Left ventricle myocardium inferior (tissue), 1 donor: ENCODE results near the gene DLG2. TPM values are rescaled to one million over a fixed set of nuclear protein-coding genes. Genes with fewer than 3 reads are reported as not detected.
"Not testable (repeated sequence)": the region's sequence is repeated elsewhere in the genome, so short reads cannot be mapped to it uniquely, and the experiment has no call there.

ENCODE experiments used
- DNase-seq: peaks from one replicate; pipeline ENCODE4 v3.0.0-alpha.2; 2020
- H3K27ac ChIP-seq: fragments of 200-600 bp; replicated peaks from 2 replicates; pipeline ENCODE4 v1.8.0; 2021
- H3K27me3 ChIP-seq: fragments of 200-600 bp; 2 replicates; pipeline ENCODE4 v1.8.0; 2021; ENCODE audit warnings: low read depth
- H3K36me3 ChIP-seq: fragments of 200-600 bp; 2 replicates; pipeline ENCODE4 v1.8.0; 2021
- H3K4me1 ChIP-seq: fragments of 200-600 bp; 2 replicates; pipeline ENCODE4 v1.8.0; 2021
- H3K4me3 ChIP-seq: fragments of 200-600 bp; 2 replicates; pipeline ENCODE4 v1.8.0; 2021; ENCODE audit warnings: mild to moderate bottlenecking, moderate library complexity
- H3K9me3 ChIP-seq: fragments of 200-600 bp; replicated peaks from 2 replicates; pipeline ENCODE4 v1.8.0; 2021
- intact Hi-C: fragments of 100-400 bp; cut with micrococcal nuclease; formaldehyde crosslinking; loops from one replicate; pipeline ENCODE4 v1.11.0; 2022
- total RNA-seq: library from RNA; stranded (reverse); fragmentation: NEBNext Ultra II Directional; extraction: Animal tissue kit (Norgen Biotek cat#: 25700); gene quantifications from one replicate; pipeline ENCODE4 v1.2.1, GENCODE V29; 2021
- TF ChIP-seq, protein P1 (sequence below): fragments of 200-600 bp; IDR thresholded peaks from 2 replicates; pipeline ENCODE4 v1.8.0; 2021; ENCODE audit warnings: antibody characterized with exemption, mild to moderate bottlenecking, borderline replicate concordance
- donor health status: DM: no; HTN: yes; CAD: no; lungs with severe emphysema.

The DLG2 gene
- total RNA-seq, 1 donor from 2014 or later, result 6.5 TPM

DNA sequence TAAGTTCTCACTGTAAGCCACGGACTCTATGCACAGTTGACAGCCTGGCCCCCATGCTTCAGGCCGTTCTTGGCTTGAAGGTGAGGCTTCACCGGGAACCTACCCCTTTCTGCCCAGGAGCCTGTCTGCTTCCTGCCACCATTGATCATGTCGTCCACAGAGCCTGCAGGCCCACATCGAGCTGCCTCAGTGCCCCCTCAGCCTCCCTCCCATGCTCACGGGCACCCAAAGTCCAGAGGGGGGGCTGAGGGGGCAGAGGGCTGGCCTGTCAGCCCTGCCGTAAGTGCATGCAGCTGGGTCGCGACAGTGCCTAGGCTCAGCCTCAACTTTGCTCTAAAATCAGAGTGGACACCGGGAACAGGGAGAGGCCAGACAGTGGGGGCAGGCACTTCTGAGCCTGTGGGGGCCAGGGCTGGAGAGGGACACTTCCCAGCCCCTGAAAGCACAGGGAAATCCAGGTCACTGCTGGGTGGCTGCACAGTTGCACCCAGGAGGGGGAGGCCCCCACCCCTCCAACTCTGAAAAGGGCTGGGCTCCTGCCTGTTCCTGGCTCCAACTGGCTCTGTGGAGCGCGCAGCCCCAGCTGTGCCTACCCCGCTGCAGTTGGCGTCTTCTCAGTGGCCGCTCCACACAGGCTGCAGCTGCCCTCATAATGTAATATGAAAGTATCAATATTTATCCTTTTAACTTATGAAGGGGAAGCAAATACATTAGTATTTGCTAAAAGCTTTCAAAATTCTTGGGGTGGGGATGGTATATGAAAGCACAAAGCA lies 598.6 kb downstream of the DLG2 start:
- Histone ChIP-seq H3K4me1 (no peaks in the 10 kb centered on the region), H3K4me3 (no peak overlapping the region), H3K9me3 (no peaks in the 10 kb centered on the region), H3K36me3 (no peaks in the 10 kb centered on the region), H3K27me3 (no peaks in the 10 kb centered on the region), H3K27ac (no peak overlapping the region)
- intact Hi-C loops, result no loop called here
- TF ChIP-seq, protein P1, sequence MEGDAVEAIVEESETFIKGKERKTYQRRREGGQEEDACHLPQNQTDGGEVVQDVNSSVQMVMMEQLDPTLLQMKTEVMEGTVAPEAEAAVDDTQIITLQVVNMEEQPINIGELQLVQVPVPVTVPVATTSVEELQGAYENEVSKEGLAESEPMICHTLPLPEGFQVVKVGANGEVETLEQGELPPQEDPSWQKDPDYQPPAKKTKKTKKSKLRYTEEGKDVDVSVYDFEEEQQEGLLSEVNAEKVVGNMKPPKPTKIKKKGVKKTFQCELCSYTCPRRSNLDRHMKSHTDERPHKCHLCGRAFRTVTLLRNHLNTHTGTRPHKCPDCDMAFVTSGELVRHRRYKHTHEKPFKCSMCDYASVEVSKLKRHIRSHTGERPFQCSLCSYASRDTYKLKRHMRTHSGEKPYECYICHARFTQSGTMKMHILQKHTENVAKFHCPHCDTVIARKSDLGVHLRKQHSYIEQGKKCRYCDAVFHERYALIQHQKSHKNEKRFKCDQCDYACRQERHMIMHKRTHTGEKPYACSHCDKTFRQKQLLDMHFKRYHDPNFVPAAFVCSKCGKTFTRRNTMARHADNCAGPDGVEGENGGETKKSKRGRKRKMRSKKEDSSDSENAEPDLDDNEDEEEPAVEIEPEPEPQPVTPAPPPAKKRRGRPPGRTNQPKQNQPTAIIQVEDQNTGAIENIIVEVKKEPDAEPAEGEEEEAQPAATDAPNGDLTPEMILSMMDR, result no peak
- no peak for DNase-seq

DNA sequence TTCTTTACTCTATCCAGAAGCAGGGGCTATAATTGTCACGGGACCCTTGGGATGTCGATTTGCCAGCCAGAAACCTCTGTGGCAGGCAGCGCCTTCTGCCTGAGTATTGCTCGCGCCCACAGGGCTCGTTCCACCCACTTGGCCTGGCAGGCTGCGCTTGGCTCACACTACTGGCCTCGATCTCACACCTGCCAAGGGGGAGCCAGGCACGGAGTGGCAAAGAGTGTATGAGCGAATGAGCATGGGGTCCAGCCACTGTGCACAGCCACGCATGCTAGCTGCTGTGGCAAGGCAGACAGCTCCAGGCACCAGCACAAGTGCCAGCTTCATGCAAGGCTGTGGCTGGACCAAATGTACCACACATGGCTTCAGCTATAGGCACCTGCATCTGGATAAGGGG lies 599.8 kb downstream of the DLG2 start:
- no peaks in the 10 kb centered on the region for H3K4me1 ChIP-seq
- no peaks in the 10 kb centered on the region for H3K36me3 ChIP-seq
- intact Hi-C loops, result no loop called here
- H3K4me3 ChIP-seq, result no peak overlapping the region
- TF ChIP-seq, protein P1, result no peak
- H3K27ac ChIP-seq, result no peak overlapping the region
- H3K9me3 ChIP-seq, result no peaks in the 10 kb centered on the region
- no peak for DNase-seq
- no peaks in the 10 kb centered on the region for H3K27me3 ChIP-seq

DNA sequence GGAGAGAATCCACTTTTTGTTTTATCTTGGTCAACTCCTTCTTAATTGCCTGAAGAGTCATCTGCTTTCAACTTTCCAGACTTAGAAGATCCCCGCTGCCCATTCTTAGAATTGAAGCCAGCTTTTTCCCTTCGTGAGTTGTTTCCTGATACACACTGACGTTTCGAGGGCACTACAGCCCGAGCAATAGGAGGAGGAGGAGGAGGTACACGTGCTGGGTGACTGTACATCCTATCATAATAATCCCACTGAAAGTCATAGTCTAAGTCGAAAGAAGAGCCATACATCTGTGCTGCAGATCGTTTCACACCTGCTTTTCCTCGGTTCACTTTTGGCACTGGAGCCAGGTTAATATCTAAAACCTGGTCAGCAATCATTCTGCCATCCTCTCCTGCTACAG lies 606.1 kb downstream of the DLG2 start:
- no peaks in the 10 kb centered on the region for H3K27me3 ChIP-seq
- DNase-seq, result no peak
- H3K9me3 ChIP-seq, result no peaks in the 10 kb centered on the region
- H3K4me3 ChIP-seq, result no peak overlapping the region
- TF ChIP-seq, protein P1, result no peak
- intact Hi-C loops, result no loop called here
- peaks cover 11% of the 10 kb centered on the region for H3K4me1 ChIP-seq
- H3K27ac ChIP-seq, result no peak overlapping the region
- H3K36me3 ChIP-seq, result no peaks in the 10 kb centered on the region

DNA sequence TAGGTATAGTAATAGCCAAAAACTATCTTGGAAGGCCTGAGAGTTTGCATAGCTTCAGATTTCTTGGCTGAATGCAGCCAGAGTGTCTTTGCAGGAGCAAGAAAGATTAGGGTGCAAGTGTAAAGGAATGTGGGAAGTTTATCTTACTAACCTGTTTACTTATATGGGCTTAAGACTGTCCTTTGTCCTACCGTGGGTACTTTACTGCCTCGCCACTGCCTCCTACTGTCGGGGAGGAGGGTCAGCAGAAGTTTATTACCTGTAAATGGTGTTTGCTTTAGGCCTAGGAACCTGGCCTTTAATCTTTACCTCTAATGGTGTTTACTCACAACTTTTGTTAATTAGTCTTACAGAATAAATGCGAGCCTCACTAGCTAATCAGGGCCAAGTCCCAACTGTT lies 633.8 kb downstream of the DLG2 start:
- H3K27ac ChIP-seq, result no peak overlapping the region
- no peak overlapping the region for H3K4me3 ChIP-seq
- TF ChIP-seq, protein P1, result no peak
- intact Hi-C loops, result no loop called here
- H3K9me3 ChIP-seq, result peaks cover 4% of the 10 kb centered on the region
- H3K27me3 ChIP-seq, result no peaks in the 10 kb centered on the region
- no peak for DNase-seq
- no peaks in the 10 kb centered on the region for H3K36me3 ChIP-seq
- H3K4me1 ChIP-seq, result no peaks in the 10 kb centered on the region

DNA sequence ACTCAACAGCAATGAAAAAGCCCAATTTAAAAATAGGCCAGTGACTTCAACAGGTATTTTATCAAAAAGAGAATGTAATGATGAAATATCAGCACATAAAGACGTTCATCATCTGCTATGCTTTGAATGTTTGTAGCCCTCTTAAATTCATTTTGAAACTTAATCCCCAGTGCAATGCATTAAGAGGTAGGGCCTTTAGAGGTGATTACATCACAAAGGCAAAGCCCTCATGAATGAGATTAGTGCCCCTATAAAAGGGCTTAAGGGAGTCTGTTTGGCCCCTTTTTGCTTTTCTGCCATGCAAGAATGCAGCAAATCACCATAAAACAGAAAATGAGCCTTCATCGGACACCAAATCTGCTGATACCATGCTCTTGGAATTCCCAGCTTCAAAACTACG lies 637.0 kb downstream of the DLG2 start:
- no peak for DNase-seq
- Histone ChIP-seq H3K9me3 (peaks cover 30% of the 10 kb centered on the region), H3K27me3 (no peaks in the 10 kb centered on the region), H3K4me1 (no peaks in the 10 kb centered on the region), H3K4me3 (no peak overlapping the region), H3K36me3 (no peaks in the 10 kb centered on the region), H3K27ac (no peak overlapping the region)
- TF ChIP-seq, protein P1, result no peak
- intact Hi-C loops, result no loop called here

DNA sequence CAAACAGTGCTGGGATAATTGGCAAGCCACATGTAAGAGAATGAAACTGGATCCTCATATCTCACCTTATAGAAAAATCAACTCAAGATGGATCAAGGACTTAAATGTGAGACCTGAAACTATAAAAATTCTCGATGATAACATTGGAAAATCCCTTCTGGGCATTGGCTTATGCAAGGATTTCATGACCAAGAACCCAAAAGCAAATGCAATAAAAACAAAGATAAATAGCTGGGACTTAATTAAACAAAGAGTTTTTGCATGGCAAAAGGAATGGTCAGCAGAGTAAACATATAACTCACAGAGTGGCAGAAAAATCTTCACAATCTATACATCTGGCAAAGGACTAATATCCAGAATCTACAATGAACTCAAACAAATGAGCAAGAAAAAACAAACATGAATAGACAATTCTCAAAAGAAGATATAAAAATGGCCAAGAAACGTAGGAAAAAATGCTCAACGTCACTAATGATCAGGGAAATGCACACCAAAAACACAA lies 639.4 kb downstream of the DLG2 start:
- H3K4me1 ChIP-seq, H3K27ac ChIP-seq, H3K27me3 ChIP-seq, H3K36me3 ChIP-seq, DNase-seq, H3K4me3 ChIP-seq, intact Hi-C loops: not testable (repeated sequence)
- peaks cover 49% of the 10 kb centered on the region for H3K9me3 ChIP-seq
